Measurements from ENCODE around the gene RFX6.

GRCh38 chr6:116933485-116933884, 56.4 kb downstream of the RFX6 start:
- TF ChIP-seq CTCF (IDR thresholded peaks at IDR 0.05) (no peak), POLR2A (IDR thresholded peaks at IDR 0.05) (no peak)

All from thyroid gland (tissue), 4 donors.